ENCODE results near the gene C5orf24.

- no peak for TF ChIP-seq POLR2A (IDR thresholded peaks at IDR 0.05; ENCODE audit: extremely low read depth, insufficient read length)
- TF ChIP-seq, protein P1, sequence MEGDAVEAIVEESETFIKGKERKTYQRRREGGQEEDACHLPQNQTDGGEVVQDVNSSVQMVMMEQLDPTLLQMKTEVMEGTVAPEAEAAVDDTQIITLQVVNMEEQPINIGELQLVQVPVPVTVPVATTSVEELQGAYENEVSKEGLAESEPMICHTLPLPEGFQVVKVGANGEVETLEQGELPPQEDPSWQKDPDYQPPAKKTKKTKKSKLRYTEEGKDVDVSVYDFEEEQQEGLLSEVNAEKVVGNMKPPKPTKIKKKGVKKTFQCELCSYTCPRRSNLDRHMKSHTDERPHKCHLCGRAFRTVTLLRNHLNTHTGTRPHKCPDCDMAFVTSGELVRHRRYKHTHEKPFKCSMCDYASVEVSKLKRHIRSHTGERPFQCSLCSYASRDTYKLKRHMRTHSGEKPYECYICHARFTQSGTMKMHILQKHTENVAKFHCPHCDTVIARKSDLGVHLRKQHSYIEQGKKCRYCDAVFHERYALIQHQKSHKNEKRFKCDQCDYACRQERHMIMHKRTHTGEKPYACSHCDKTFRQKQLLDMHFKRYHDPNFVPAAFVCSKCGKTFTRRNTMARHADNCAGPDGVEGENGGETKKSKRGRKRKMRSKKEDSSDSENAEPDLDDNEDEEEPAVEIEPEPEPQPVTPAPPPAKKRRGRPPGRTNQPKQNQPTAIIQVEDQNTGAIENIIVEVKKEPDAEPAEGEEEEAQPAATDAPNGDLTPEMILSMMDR (IDR thresholded peaks at IDR 0.05; ENCODE audit: low read depth, low read length) = no peak
Measured at GRCh38 chr5:134824681-134825080, 21.1 kb upstream of the C5orf24 start.

Measured in NB4 (cell line).